HEK293 (cell line): ENCODE measurements around the gene KRT78.

Experiments
- CTCF ChIA-PET: fragments of 350-600 bp; formaldehyde crosslinking; extraction: SDS; loops from one replicate; lab custom pipeline; 2021; ENCODE audit warnings: antibody characterized with exemption; lab: Yijun Ruan, JAX
- POLR2A ChIA-PET: fragments of 300-600 bp; formaldehyde crosslinking; extraction: SDS; loops from one replicate; lab custom pipeline; 2020; ENCODE audit warnings: antibody characterized with exemption, inconsistent platforms; lab: Yijun Ruan, JAX
- H3K27ac ChIP-seq: fragments of 200-500 bp; sonication (Bioruptor generic); 2 replicates; pipeline ENCODE4 v1.5.1; 2014; ENCODE audit warnings: low read depth, low read length, control low read depth, inconsistent platforms; ENCODE audit errors: extremely low read depth
- H3K36me3 ChIP-seq, 2 experiments: fragments of 200-500 bp in 1 of 2; sonication (Bioruptor generic) in 1 of 2; 1 replicate in 1 of 2; 2 replicates in 1 of 2; pipeline ENCODE4 v1.5.1; 2014 to 2017; ENCODE audit warnings: inconsistent platforms in 2 of 2, low read length in 2 of 2; ENCODE audit not compliant: control insufficient read depth in 2 of 2, insufficient read depth in 1 of 2
- H3K4me1 ChIP-seq: fragments of 200-500 bp; sonication (Bioruptor generic); 2 replicates; pipeline ENCODE4 v1.5.1; 2014; ENCODE audit warnings: mild to moderate bottlenecking, low read length, inconsistent platforms; ENCODE audit not compliant: control insufficient read depth, insufficient read depth
- H3K4me3 ChIP-seq: 2 replicates; pipeline ENCODE4 v1.5.1; 2011; ENCODE audit warnings: low read depth, mild to moderate bottlenecking, control low read depth, low read length, moderate library complexity
- H3K9me3 ChIP-seq: fragments of 200-500 bp; sonication (Bioruptor generic); 2 replicates; pipeline ENCODE4 v1.5.1; 2014; ENCODE audit warnings: low read depth, low read length, inconsistent platforms; ENCODE audit not compliant: control insufficient read depth, insufficient read depth
- ATF2 ChIP-seq: fragments of 450-650 bp; formaldehyde crosslinking; IDR thresholded peaks from 2 replicates; pipeline ENCODE4 v1.5.1; 2016; ENCODE audit warnings: missing biosample characterization, missing genetic modification characterization, low read depth
- HOXA7 ChIP-seq: sonication (generic); formaldehyde crosslinking; IDR thresholded peaks from 2 replicates; pipeline ENCODE4 v1.8.1; 2022; ENCODE audit warnings: missing genetic modification reagents, borderline replicate concordance
- HOXC10 ChIP-seq: sonication (generic); formaldehyde crosslinking; IDR thresholded peaks from 2 replicates; pipeline ENCODE4 v1.8.1; 2023; ENCODE audit warnings: mild to moderate bottlenecking, missing genetic modification reagents
- HOXD13 ChIP-seq: sonication (generic); formaldehyde crosslinking; IDR thresholded peaks from 2 replicates; pipeline ENCODE4 v1.8.0; 2022; ENCODE audit warnings: missing genetic modification reagents, borderline replicate concordance
- MEIS1 ChIP-seq: sonication (generic); formaldehyde crosslinking; IDR thresholded peaks from 2 replicates; pipeline ENCODE4 v1.8.1; 2022; ENCODE audit warnings: missing genetic modification reagents, mild to moderate bottlenecking, borderline replicate concordance
- PATZ1 ChIP-seq: fragments of 450-650 bp; formaldehyde crosslinking; IDR thresholded peaks from 2 replicates; pipeline ENCODE4 v1.5.1; 2016; ENCODE audit warnings: missing biosample characterization, missing genetic modification characterization
- SCRT1 ChIP-seq: fragments of 450-650 bp; formaldehyde crosslinking; IDR thresholded peaks from 2 replicates; pipeline ENCODE4 v1.5.1; 2016; ENCODE audit warnings: missing biosample characterization, missing genetic modification characterization, borderline replicate concordance
- SCRT2 ChIP-seq: fragments of 450-650 bp; formaldehyde crosslinking; IDR thresholded peaks from 2 replicates; pipeline ENCODE4 v1.5.1; 2016; ENCODE audit warnings: missing biosample characterization, missing genetic modification characterization
- SP2 ChIP-seq: fragments of 450-650 bp; formaldehyde crosslinking; IDR thresholded peaks from 2 replicates; pipeline ENCODE4 v1.5.1; 2016; ENCODE audit warnings: missing biosample characterization, missing genetic modification characterization
- ZBTB26 ChIP-seq: fragments of 450-650 bp; formaldehyde crosslinking; optimal IDR thresholded peaks from 2 replicates; pipeline ENCODE3; 2016; ENCODE audit warnings: missing biosample characterization, mild to moderate bottlenecking, missing genetic modification characterization
- ZNF132 ChIP-seq: fragments of 450-650 bp; formaldehyde crosslinking; IDR thresholded peaks from 2 replicates; pipeline ENCODE4 v1.5.1; 2017; ENCODE audit warnings: missing biosample characterization, missing genetic modification characterization, borderline replicate concordance
- ZNF292 ChIP-seq: fragments of 450-650 bp; formaldehyde crosslinking; IDR thresholded peaks from 2 replicates; pipeline ENCODE4 v1.5.1; 2016; ENCODE audit warnings: low read depth, missing biosample characterization, missing genetic modification characterization, borderline replicate concordance
- ZNF335 ChIP-seq: fragments of 450-650 bp; formaldehyde crosslinking; conservative IDR thresholded peaks from 2 replicates; pipeline ENCODE4 v1.5.1; 2016; ENCODE audit warnings: missing biosample characterization, missing genetic modification characterization
- ZNF341 ChIP-seq: fragments of 450-650 bp; formaldehyde crosslinking; IDR thresholded peaks from 2 replicates; pipeline ENCODE4; 2016; ENCODE audit warnings: low read depth, missing biosample characterization, missing genetic modification characterization
- ZNF398 ChIP-seq: fragments of 450-650 bp; formaldehyde crosslinking; IDR thresholded peaks from 2 replicates; pipeline ENCODE4 v1.5.1; 2017; ENCODE audit warnings: missing biosample characterization, missing genetic modification characterization
- ZNF600 ChIP-seq: fragments of 450-650 bp; formaldehyde crosslinking; IDR thresholded peaks from 2 replicates; pipeline ENCODE4 v1.5.1; 2016; ENCODE audit warnings: missing biosample characterization, missing genetic modification characterization
- ZNF623 ChIP-seq: fragments of 450-650 bp; formaldehyde crosslinking; IDR thresholded peaks from 2 replicates; pipeline ENCODE4 v1.5.1; 2016; ENCODE audit warnings: missing biosample characterization, missing genetic modification characterization
- ZNF837 ChIP-seq: fragments of 450-650 bp; formaldehyde crosslinking; IDR thresholded peaks from 2 replicates; pipeline ENCODE4 v1.5.1; 2016; ENCODE audit warnings: missing biosample characterization, missing genetic modification characterization

Gene KRT78

GRCh38 chr12:52862023-52862422 is 13.2 kb upstream of the KRT78 start:
- Histone ChIP-seq H3K4me3 (no peak overlapping the region), H3K27ac (no peak overlapping the region), H3K9me3 (no peaks in the 10 kb centered on the region), H3K36me3 (no peaks in the 10 kb centered on the region), H3K4me1 (no peaks in the 10 kb centered on the region)
- TF ChIP-seq SCRT2 (tag by site-specific recombination) (peak; percentile 84), ZNF292 (tag by site-specific recombination) (no peak)
- POLR2A ChIA-PET = no interaction called here
- CTCF ChIA-PET = interaction anchor here (0.7 to 0.9 kb wide), 3 partner anchors 277 to 489 kb away, joined by 3 to 4 read pairs (median 3); no protein-coding TSS in a partner anchor

GRCh38 chr12:52861511-52861910 is 12.7 kb upstream of the KRT78 start:
- no peaks in the 10 kb centered on the region for H3K9me3 ChIP-seq
- no peak overlapping the region for H3K4me3 ChIP-seq
- TF ChIP-seq HOXC10 = no peak
- no peak for TF ChIP-seq ZNF341
- no peak for TF ChIP-seq HOXA7 (CRISPR knock-in tag)
- peak; percentile 77 for TF ChIP-seq ZNF600
- H3K4me1 ChIP-seq = no peaks in the 10 kb centered on the region
- no peaks in the 10 kb centered on the region for H3K36me3 ChIP-seq
- ChIA-PET CTCF (interaction anchor here (0.7 to 0.9 kb wide), 2 partner anchors 276 to 489 kb away, joined by 3 to 4 read pairs; no protein-coding TSS in a partner anchor), POLR2A (no interaction called here)
- no peak overlapping the region for H3K27ac ChIP-seq

GRCh38 chr12:52860102-52860823 is 11.5 kb upstream of the KRT78 start:
- Histone ChIP-seq H3K4me1 (no peaks in the 10 kb centered on the region), H3K27ac (no peak overlapping the region), H3K4me3 (no peak overlapping the region), H3K9me3 (no peaks in the 10 kb centered on the region), H3K36me3 (no peaks in the 10 kb centered on the region)
- ChIA-PET CTCF (interaction anchor here (0.6 to 1.6 kb wide), 5 partner anchors 9 to 115 kb away, joined by 3 to 6 read pairs (median 3); no protein-coding TSS in a partner anchor), POLR2A (interaction anchor here (0.5 kb wide), 1 partner anchor 19 kb away, joined by 3 read pairs; no protein-coding TSS in a partner anchor)
- TF ChIP-seq ZBTB26 (tag by site-specific recombination) (no peak), ATF2 (tag by site-specific recombination) (no peak)

- H3K27ac ChIP-seq = no peak overlapping the region
- H3K9me3 ChIP-seq = no peaks in the 10 kb centered on the region
- H3K4me1 ChIP-seq = no peaks in the 10 kb centered on the region
- TF ChIP-seq ZNF398 = no peak
- no peak for TF ChIP-seq ZNF837 (tag by site-specific recombination)
- no peak for TF ChIP-seq ZNF335 (tag by site-specific recombination)
- TF ChIP-seq MEIS1 (CRISPR knock-in tag) = no peak
- TF ChIP-seq PATZ1 (tag by site-specific recombination) = no peak
- TF ChIP-seq SCRT1 (tag by site-specific recombination) = no peak
- no peak for TF ChIP-seq ZNF623 (tag by site-specific recombination)
- TF ChIP-seq ZNF132 (tag by site-specific recombination) = no peak
- no peak for TF ChIP-seq HOXD13
- no peak for TF ChIP-seq SP2
- TF ChIP-seq ZNF600 = no peak
- no peaks in the 10 kb centered on the region for H3K36me3 ChIP-seq
- ChIA-PET POLR2A (no interaction called here), CTCF (interaction anchor here (0.6 to 1.2 kb wide), 2 partner anchors 8 to 166 kb away, joined by 3 to 5 read pairs; no protein-coding TSS in a partner anchor)
- no peak overlapping the region for H3K4me3 ChIP-seq
Observed at GRCh38 chr12:52857500-52857899, 8.7 kb upstream of the KRT78 start.
